Neural progenitor cell (in vitro differentiated cells): ENCODE measurements around the gene RNF114. TPM values are rescaled to one million over a fixed set of nuclear protein-coding genes. Genes with fewer than 3 reads are reported as not detected.
"Not testable (repeated sequence)": the region's sequence is repeated elsewhere in the genome, so short reads cannot be mapped to it uniquely, and the experiment has no call there.

Experiments used
- DNase-seq: peaks from one replicate; pipeline ENCODE4 v3.0.0-alpha.2; 2016; ENCODE audit warnings: low spot score
- H2AFZ ChIP-seq: fragments of 200-600 bp; sonication (generic); replicated peaks from 2 replicates; pipeline ENCODE4 v1.6.1; 2016; ENCODE audit warnings: antibody characterized with exemption
- H3F3A ChIP-seq: fragments of 200-600 bp; sonication (generic); 2 replicates; pipeline ENCODE4 v1.6.1; 2016; ENCODE audit warnings: antibody characterized with exemption, low read depth
- H3K27ac ChIP-seq: fragments of 200-600 bp; sonication (generic); 2 replicates; pipeline ENCODE4 v1.5.1; 2016; ENCODE audit warnings: mild to moderate bottlenecking
- H3K27me3 ChIP-seq: fragments of 200-600 bp; sonication (generic); 2 replicates; pipeline ENCODE4 v1.6.1; 2016; ENCODE audit warnings: mild to moderate bottlenecking, moderate library complexity
- H3K36me3 ChIP-seq: fragments of 200-600 bp; sonication (generic); 2 replicates; pipeline ENCODE4 v1.5.1; 2016
- H3K4me1 ChIP-seq: fragments of 200-600 bp; sonication (generic); 2 replicates; pipeline ENCODE4 v1.6.1; 2016; ENCODE audit warnings: mixed run types
- H3K4me2 ChIP-seq: fragments of 200-600 bp; sonication (generic); 2 replicates; pipeline ENCODE4 v1.6.1; 2016
- H3K4me3 ChIP-seq: fragments of 200-600 bp; sonication (generic); 2 replicates; pipeline ENCODE4 v1.5.1; 2016
- H3K79me2 ChIP-seq: fragments of 200-600 bp; sonication (generic); 2 replicates; pipeline ENCODE4 v1.6.1; 2016; ENCODE audit warnings: low read depth
- H3K9ac ChIP-seq: fragments of 200-600 bp; sonication (generic); 2 replicates; pipeline ENCODE4 v1.6.1; 2016
- H3K9me3 ChIP-seq: fragments of 200-600 bp; sonication (generic); 2 replicates; pipeline ENCODE4 v1.5.1; 2016; ENCODE audit warnings: low read depth
- H4K20me1 ChIP-seq: fragments of 200-600 bp; sonication (generic); 2 replicates; pipeline ENCODE4 v1.6.1; 2016; ENCODE audit warnings: low read depth
- H3K27ac Mint-ChIP-seq: 3 replicates; pipeline ENCODE4 v1.8.0; 2021; ENCODE audit warnings: mixed read lengths
- H3K27me3 Mint-ChIP-seq: 2 replicates; pipeline ENCODE4 v1.8.0; 2022; ENCODE audit warnings: low read depth, mild to moderate bottlenecking, inconsistent platforms, moderate library complexity, mixed read lengths; ENCODE audit not compliant: insufficient read depth
- H3K36me3 Mint-ChIP-seq: 3 replicates; pipeline ENCODE4 v1.8.0; 2021; ENCODE audit warnings: mixed read lengths
- H3K4me1 Mint-ChIP-seq: 3 replicates; pipeline ENCODE4 v1.8.0; 2021; ENCODE audit warnings: mixed read lengths
- H3K4me3 Mint-ChIP-seq: 3 replicates; pipeline ENCODE4 v1.8.0; 2021; ENCODE audit warnings: mild to moderate bottlenecking, moderate library complexity, mixed read lengths
- H3K9me3 Mint-ChIP-seq: 3 replicates; pipeline ENCODE4 v1.8.0; 2020; ENCODE audit warnings: mixed read lengths
- EZH2 ChIP-seq: fragments of 200-600 bp; sonication (generic); IDR thresholded peaks from 2 replicates; pipeline ENCODE4 v1.6.1; 2017; ENCODE audit warnings: antibody characterized with exemption, mild to moderate bottlenecking, moderate library complexity
- EZH2phosphoT487 ChIP-seq: fragments of 200-600 bp; sonication (generic); IDR thresholded peaks from 2 replicates; pipeline ENCODE4 v1.6.1; 2017; ENCODE audit warnings: antibody characterized with exemption
- total RNA-seq: library from RNA; depleted of rRNA; stranded (reverse); fragments of >200 nt; gene quantifications from 2 replicates; pipeline ENCODE4 v1.2.3, GENCODE V29; 2015; ENCODE audit warnings: low replicate concordance
- TF ChIP-seq, protein P1 (sequence below): fragments of 200-600 bp; sonication (generic); IDR thresholded peaks from 2 replicates; pipeline ENCODE4 v1.5.1; 2017; ENCODE audit warnings: antibody characterized with exemption, mild to moderate bottlenecking

Gene RNF114
- total RNA-seq, 1 donor from 2014 or later: 41.3 TPM

DNA sequence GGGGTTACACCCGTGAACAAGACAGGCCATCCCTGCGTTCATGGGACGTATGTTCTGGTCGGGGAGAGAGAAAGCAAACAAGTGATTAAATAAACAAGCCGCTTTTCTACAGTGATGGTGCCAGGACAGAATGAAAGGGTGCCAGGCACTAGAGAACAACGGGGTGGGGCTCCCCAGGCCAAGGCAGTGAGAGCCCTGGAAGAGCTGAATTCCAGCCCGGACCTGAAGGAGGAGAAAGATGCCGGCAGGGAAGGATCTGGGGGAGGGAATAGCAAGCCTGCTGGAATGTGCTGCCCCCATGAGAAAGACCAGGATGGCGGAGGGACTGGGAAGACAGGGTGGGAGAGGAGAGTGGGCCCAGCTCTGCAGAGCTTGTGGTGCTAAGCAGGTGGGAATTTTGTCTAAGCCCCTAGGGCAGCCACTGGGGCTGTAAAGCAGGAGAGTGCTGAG is 54.1 kb downstream of the RNF114 start:
- Mint-ChIP-seq H3K4me3 (no peak overlapping the region), H3K9me3 (no peaks in the 10 kb centered on the region), H3K27ac (peak overlapping the region; percentile 43), H3K36me3 (no peaks in the 10 kb centered on the region), H3K27me3 (no peaks in the 10 kb centered on the region), H3K4me1 (peaks cover 63% of the 10 kb centered on the region)
- H3K4me2 ChIP-seq: peak overlapping the region; percentile 52
- DNase-seq: peak; percentile 31
- H3K4me1 ChIP-seq: peaks cover 50% of the 10 kb centered on the region
- no peak overlapping the region for H3K9ac ChIP-seq
- no peaks in the 10 kb centered on the region for H3K9me3 ChIP-seq
- peak overlapping the region; percentile 48 for H3K27ac ChIP-seq
- TF ChIP-seq, protein P1, sequence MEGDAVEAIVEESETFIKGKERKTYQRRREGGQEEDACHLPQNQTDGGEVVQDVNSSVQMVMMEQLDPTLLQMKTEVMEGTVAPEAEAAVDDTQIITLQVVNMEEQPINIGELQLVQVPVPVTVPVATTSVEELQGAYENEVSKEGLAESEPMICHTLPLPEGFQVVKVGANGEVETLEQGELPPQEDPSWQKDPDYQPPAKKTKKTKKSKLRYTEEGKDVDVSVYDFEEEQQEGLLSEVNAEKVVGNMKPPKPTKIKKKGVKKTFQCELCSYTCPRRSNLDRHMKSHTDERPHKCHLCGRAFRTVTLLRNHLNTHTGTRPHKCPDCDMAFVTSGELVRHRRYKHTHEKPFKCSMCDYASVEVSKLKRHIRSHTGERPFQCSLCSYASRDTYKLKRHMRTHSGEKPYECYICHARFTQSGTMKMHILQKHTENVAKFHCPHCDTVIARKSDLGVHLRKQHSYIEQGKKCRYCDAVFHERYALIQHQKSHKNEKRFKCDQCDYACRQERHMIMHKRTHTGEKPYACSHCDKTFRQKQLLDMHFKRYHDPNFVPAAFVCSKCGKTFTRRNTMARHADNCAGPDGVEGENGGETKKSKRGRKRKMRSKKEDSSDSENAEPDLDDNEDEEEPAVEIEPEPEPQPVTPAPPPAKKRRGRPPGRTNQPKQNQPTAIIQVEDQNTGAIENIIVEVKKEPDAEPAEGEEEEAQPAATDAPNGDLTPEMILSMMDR: no peak
- TF ChIP-seq EZH2 (no peak), EZH2phosphoT487 (no peak)
- H3K27me3 ChIP-seq: no peaks in the 10 kb centered on the region
- H3K36me3 ChIP-seq: no peaks in the 10 kb centered on the region
- no peak overlapping the region for H3K4me3 ChIP-seq
- peak overlapping the region; percentile 73 for H2AFZ ChIP-seq
- H3F3A ChIP-seq: peaks cover 42% of the 10 kb centered on the region
- H3K79me2 ChIP-seq: no peaks in the 10 kb centered on the region
- H4K20me1 ChIP-seq: peaks cover 3% of the 10 kb centered on the region

DNA sequence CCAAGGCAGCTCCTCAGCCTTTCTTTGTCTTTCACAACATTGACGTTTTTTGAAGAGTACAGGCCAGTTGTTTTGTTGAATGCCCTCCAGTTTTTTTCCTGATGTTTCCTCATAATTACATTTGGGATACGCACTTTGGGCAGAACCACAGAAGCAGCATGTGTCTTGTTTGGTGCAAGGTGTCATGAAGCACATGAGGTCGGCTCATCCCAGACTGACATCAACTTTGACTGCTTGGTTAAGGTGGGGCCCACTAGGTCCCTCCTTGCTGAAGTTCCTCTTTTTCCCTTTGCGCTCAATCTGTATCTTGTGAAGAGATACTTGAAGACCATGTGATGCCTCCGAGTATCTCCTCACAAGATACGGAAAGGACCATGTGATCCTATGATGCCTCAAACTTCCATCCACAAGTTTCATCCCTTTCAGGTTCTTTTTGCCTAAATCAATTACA is 57.1 kb downstream of the RNF114 start:
- no peak overlapping the region for H3K27ac ChIP-seq
- H4K20me1 ChIP-seq: no peaks in the 10 kb centered on the region
- Mint-ChIP-seq H3K9me3 (no peaks in the 10 kb centered on the region), H3K4me3 (peak overlapping the region; percentile 8), H3K36me3 (no peaks in the 10 kb centered on the region), H3K27ac (peak overlapping the region; percentile 30), H3K4me1 (peaks cover 41% of the 10 kb centered on the region), H3K27me3 (no peaks in the 10 kb centered on the region)
- H3K9me3 ChIP-seq: no peaks in the 10 kb centered on the region
- no peak overlapping the region for H3K9ac ChIP-seq
- H3K4me2 ChIP-seq: no peak overlapping the region
- TF ChIP-seq EZH2 (no peak), EZH2phosphoT487 (no peak)
- TF ChIP-seq, protein P1: no peak
- H3K4me3 ChIP-seq: no peak overlapping the region
- peaks cover 31% of the 10 kb centered on the region for H3F3A ChIP-seq
- H3K4me1 ChIP-seq: peaks cover 29% of the 10 kb centered on the region
- no peak overlapping the region for H2AFZ ChIP-seq
- no peaks in the 10 kb centered on the region for H3K79me2 ChIP-seq
- no peak for DNase-seq
- H3K36me3 ChIP-seq: no peaks in the 10 kb centered on the region
- H3K27me3 ChIP-seq: no peaks in the 10 kb centered on the region

DNA sequence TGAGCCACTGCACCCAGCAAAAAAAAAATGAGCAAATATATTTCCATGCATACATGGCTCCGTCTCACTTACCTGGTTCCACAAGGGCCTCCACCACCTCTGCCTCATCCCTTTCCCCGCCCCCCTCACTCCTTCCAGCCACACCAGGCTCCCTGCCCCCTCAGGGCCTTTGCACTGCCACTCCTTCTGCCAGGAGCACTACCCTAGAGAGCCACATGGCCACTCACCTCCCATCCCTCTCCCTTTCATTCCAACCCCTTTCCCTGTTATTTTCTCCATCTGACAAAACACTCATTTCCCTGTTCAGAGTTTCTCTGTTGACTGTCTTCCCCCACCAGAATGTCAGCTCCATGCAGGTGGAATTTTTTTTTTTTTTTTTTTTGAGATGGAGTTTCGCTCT is 59.4 kb downstream of the RNF114 start:
- peaks cover 18% of the 10 kb centered on the region for H3K4me1 Mint-ChIP-seq
- H3K27ac Mint-ChIP-seq: peak overlapping the region; percentile 42
- no peak overlapping the region for H3K4me3 Mint-ChIP-seq

DNA sequence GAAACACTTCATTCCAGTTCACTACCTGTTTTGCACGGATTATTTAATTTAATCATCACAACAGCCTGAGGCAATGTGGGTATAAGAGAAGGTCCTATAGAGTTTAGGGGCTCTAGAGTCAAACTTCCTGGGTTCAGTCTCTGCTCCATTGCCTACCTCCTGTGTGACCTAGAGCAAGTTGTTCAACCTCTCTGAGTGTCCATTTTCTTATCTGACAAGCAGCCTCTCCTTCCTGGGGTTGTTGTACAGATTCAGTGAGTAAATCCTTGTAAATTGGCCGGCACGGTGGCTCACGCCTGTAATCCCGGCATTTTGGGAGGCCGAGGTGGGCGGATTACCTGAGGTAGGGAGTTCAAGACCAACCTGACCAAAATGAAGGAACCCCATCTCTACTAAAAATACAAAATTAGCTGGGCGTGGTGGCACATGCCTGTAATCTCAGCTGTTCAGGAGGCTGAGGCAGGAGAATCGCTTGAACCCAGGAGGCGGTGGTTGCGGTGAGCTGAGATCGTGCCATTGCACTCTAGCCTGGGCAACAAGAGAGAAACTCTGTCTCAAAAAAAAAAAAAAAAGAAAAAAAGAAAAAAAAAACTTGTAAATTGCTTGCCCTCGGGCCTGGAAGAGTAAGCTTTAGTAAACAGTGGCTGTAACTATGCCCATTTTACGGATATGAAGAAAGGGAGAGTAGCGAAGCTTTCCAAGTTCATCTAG is 62.4 kb downstream of the RNF114 start:
- not testable (repeated sequence) for H3F3A ChIP-seq, H3K4me2 ChIP-seq, H3K79me2 ChIP-seq, H2AFZ ChIP-seq, H4K20me1 ChIP-seq, H3K4me3 Mint-ChIP-seq, H3K4me1 ChIP-seq, H3K27ac ChIP-seq, H3K36me3 ChIP-seq, H3K9ac ChIP-seq, H3K4me1 Mint-ChIP-seq, H3K36me3 Mint-ChIP-seq, H3K4me3 ChIP-seq, H3K9me3 ChIP-seq, DNase-seq, H3K27me3 ChIP-seq, H3K9me3 Mint-ChIP-seq, H3K27me3 Mint-ChIP-seq
- peak overlapping the region; percentile 63 for H3K27ac Mint-ChIP-seq

More for the DNA sequence above, 59.4 kb downstream of the RNF114 start:
- Histone ChIP-seq H3K9ac (no peak overlapping the region), H3K36me3 (no peaks in the 10 kb centered on the region), H3K27me3 (no peaks in the 10 kb centered on the region), H4K20me1 (no peaks in the 10 kb centered on the region), H3F3A (peaks cover 8% of the 10 kb centered on the region), H3K4me2 (no peak overlapping the region), H3K4me1 (peaks cover 6% of the 10 kb centered on the region), H2AFZ (no peak overlapping the region), H3K27ac (no peak overlapping the region), H3K4me3 (no peak overlapping the region), H3K9me3 (no peaks in the 10 kb centered on the region), H3K79me2 (no peaks in the 10 kb centered on the region)
- Mint-ChIP-seq H3K36me3 (no peaks in the 10 kb centered on the region), H3K27me3 (no peaks in the 10 kb centered on the region), H3K9me3 (no peaks in the 10 kb centered on the region)
- TF ChIP-seq EZH2phosphoT487: no peak
- no peak for DNase-seq
